Uterus (tissue), 4 donors: ENCODE results near the gene RAB3C. TPM values are rescaled to one million over a fixed set of nuclear protein-coding genes. Genes with fewer than 3 reads are reported as not detected.
A peak's percentile ranks its signal among the peaks of the same experiment; 100 is the strongest.

ENCODE experiments used
- DNase-seq, 2 donors: peaks; one replicate each; pipeline ENCODE4 v3.0.0-alpha.2; 2019 to 2020
- H3K27ac ChIP-seq, 2 donors: fragments of 200-600 bp; sonication (generic); 1 replicate in 1 of 2; 2 replicates in 1 of 2; pipeline ENCODE4 v1.5.1; 2016 to 2018
- H3K27me3 ChIP-seq, 2 donors: fragments of 200-600 bp; sonication (generic); one replicate each; pipeline ENCODE4 v1.5.1; 2018 to 2019; ENCODE audit warnings: control low read depth in 1 of 2
- H3K36me3 ChIP-seq, 2 donors: fragments of 200-600 bp; sonication (generic); one replicate each; pipeline ENCODE4 v1.5.1; 2019; ENCODE audit warnings: control low read depth in 1 of 2
- H3K4me1 ChIP-seq, 2 donors: fragments of 200-600 bp; sonication (generic); one replicate each; pipeline ENCODE4 v1.5.1; 2018 to 2019; ENCODE audit warnings: control low read depth in 1 of 2
- H3K4me3 ChIP-seq, 2 donors: fragments of 200-600 bp; sonication (generic); 1 replicate in 1 of 2; 2 replicates in 1 of 2; pipeline ENCODE4 v1.5.1; 2018 to 2019; ENCODE audit warnings: mild to moderate bottlenecking in 1 of 2
- H3K9me3 ChIP-seq, 2 donors: fragments of 200-600 bp; sonication (generic); one replicate each; pipeline ENCODE4 v1.5.1; 2019; ENCODE audit warnings: control low read depth in 1 of 2
- POLR2A ChIP-seq, 2 donors: fragments of 450-650 bp; IDR thresholded peaks; one replicate each; pipeline ENCODE4 v1.6.1; 2016; ENCODE audit warnings: antibody characterized with exemption in 2 of 2, mild to moderate bottlenecking in 1 of 2, moderate library complexity in 1 of 2
- intact Hi-C: fragments of 100-400 bp; cut with DNase I; formaldehyde crosslinking; loops from one replicate; pipeline ENCODE4 v1.15.1; 2023; ENCODE audit warnings: low total_unique reads
- total RNA-seq, 4 donors: library from RNA; depleted of rRNA in 3 of 4; stranded (reverse); fragments of >200 nt in 3 of 4; gene quantifications; one replicate each; pipeline versions ENCODE4 v1.1.0 to v1.2.4, GENCODE V29; 2014 to 2023
- TF ChIP-seq, protein P1 (sequence below), 4 experiments: fragments of 200-600 bp in 2 of 4; fragments of 450-650 bp in 2 of 4; sonication (generic) in 2 of 4; IDR thresholded peaks; one replicate each; pipeline ENCODE4 v1.5.1; 2016 to 2019; ENCODE audit warnings: antibody characterized with exemption in 4 of 4, mild to moderate bottlenecking in 2 of 4, moderate library complexity in 1 of 4
- donor health status: DM: yes; HTN: yes; CAD: no.

RAB3C gene
- total RNA-seq, 4 donors from 2014 or later: 0.59 to 2.1 (median 0.83) TPM; not detected in 1

DNA sequence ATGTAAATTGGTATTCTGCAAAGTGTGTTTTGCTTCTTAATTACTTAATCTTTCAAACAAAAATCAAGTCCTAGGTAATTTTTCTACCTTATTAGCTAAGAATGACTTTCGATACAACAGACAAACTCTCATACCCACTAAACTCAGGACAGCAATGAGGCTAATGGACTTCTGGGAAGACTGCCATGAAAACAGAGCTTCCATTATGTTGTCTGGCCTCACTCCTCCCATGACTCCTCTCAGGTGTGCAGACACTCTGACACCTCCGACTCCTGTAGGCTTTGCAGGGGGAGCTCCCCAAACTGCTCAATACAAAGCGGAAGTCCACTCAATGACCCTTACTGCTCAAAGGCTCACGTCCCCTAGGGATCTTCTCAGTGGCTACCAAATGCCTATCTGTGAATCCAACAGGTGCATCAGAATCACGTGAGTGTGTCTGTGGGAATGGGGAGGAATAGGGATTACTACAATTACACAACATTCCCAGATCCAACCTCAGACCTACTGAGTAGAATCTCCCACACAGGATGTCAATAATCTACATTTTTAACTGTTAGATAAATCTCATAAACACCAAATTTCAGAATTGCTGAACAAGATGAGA lies 289.9 kb downstream of the RAB3C start:
- Histone ChIP-seq H3K9me3 (no peaks in the 10 kb centered on the region), H3K27me3 (no peaks in the 10 kb centered on the region), H3K4me1 (no peaks in the 10 kb centered on the region), H3K4me3 (no peak overlapping the region), H3K27ac (no peak overlapping the region), H3K36me3 (no peaks in the 10 kb centered on the region)
- DNase-seq: no peak
- TF ChIP-seq, protein P1, sequence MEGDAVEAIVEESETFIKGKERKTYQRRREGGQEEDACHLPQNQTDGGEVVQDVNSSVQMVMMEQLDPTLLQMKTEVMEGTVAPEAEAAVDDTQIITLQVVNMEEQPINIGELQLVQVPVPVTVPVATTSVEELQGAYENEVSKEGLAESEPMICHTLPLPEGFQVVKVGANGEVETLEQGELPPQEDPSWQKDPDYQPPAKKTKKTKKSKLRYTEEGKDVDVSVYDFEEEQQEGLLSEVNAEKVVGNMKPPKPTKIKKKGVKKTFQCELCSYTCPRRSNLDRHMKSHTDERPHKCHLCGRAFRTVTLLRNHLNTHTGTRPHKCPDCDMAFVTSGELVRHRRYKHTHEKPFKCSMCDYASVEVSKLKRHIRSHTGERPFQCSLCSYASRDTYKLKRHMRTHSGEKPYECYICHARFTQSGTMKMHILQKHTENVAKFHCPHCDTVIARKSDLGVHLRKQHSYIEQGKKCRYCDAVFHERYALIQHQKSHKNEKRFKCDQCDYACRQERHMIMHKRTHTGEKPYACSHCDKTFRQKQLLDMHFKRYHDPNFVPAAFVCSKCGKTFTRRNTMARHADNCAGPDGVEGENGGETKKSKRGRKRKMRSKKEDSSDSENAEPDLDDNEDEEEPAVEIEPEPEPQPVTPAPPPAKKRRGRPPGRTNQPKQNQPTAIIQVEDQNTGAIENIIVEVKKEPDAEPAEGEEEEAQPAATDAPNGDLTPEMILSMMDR (IDR thresholded peaks at IDR 0.05): no peak
- no peak for TF ChIP-seq POLR2A (IDR thresholded peaks at IDR 0.05)
- intact Hi-C loops: no loop called here

DNA sequence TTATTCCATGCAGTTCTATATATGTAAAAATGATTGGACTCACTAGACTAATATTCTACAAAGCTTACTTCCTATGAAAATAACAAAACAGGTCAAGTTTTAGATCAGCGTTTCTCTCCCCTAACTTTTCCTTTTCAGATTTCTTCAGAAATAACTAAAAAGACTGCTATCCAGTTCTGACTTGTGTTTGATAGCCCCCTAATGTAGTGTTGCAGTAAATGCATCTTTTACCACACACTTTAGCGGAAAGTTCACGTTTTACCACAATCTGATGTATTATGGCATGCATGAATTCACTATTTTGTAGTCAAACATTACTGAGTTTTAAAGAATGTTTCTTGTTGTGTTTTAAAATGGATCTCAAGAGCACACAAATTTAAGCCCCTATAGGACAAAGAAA lies 292.7 kb downstream of the RAB3C start:
- H3K4me3 ChIP-seq: no peak overlapping the region
- intact Hi-C loops: no loop called here
- H3K4me1 ChIP-seq: no peaks in the 10 kb centered on the region
- no peak overlapping the region for H3K27ac ChIP-seq
- DNase-seq: no peak
- TF ChIP-seq POLR2A (IDR thresholded peaks at IDR 0.05): no peak
- TF ChIP-seq, protein P1 (IDR thresholded peaks at IDR 0.05): no peak
- H3K9me3 ChIP-seq: no peaks in the 10 kb centered on the region
- no peaks in the 10 kb centered on the region for H3K27me3 ChIP-seq
- H3K36me3 ChIP-seq: no peaks in the 10 kb centered on the region

DNA sequence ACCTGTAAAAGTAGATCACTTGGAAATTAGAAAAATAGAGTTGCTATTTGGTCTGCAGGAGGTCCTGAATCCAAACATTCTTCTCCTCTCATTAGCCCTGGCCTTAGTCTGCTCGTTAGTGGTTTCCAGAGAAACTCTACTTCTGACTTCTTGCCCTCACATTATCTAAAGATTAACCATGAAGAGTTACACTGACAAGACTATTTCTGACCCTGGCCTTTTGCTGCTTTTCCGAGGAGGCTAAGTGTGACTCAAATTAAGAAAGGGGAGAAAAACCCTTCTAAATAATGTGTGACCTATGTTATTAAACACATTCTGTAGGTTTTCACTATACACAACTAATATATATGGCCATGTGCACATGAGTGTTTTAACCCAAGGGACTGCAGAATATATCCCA lies 302.4 kb downstream of the RAB3C start:
- Histone ChIP-seq H3K27ac (no peak overlapping the region), H3K36me3 (no peaks in the 10 kb centered on the region), H3K4me1 (no peaks in the 10 kb centered on the region), H3K4me3 (no peak overlapping the region), H3K9me3 (peaks cover 0 to 4% of the 10 kb centered on the region in 2 donors), H3K27me3 (no peaks in the 10 kb centered on the region)
- intact Hi-C loops: loop anchor here (10.0 kb wide), 1 partner anchor 290 kb away; no protein-coding TSS in a partner anchor
- no peak for DNase-seq
- TF ChIP-seq, protein P1 (IDR thresholded peaks at IDR 0.05): no peak
- TF ChIP-seq POLR2A (IDR thresholded peaks at IDR 0.05): no peak

DNA sequence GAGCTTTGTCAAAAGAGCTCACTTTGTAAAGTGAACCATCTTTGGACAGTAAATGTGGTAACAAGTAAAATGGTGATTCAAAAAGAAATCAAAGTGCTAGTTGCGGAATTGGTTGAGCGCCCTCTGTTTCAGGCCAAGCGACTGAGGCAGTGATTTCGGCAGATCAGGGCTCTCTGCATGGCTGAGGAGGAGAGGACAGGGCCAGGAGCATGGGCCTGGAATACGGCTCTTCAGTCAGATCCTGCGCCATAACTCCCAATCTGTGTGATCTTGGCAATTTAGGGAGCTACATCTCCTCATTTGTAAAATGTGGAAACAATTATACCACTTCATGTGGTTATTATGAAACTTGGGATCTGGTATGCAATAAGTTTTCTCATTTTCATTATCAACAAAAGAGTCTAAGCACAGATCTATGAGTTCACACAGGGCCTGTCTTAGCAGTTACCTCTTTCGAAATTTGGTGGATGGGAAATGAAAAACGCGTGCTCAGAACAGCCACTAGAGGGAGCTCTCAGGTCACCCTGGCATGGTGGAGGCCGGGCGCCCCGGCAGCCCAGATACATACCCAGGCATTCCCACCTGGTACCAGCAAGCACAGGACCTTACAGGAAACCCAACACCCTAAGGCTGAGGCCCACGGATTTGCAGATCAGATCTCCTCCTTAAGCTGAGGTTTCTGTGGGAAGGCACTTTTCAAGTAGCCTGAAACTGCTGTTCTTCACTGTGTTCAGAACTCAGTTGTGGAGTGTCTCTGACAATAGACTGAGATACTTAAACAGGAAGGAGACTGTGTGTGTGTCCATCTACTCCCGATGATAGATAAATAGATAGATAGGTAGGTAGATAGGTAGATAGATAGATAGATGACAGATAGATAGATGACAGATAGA lies 303.7 kb downstream of the RAB3C start:
- Histone ChIP-seq H3K36me3 (no peaks in the 10 kb centered on the region), H3K4me3 (no peak overlapping the region), H3K9me3 (peaks cover 0 to 4% of the 10 kb centered on the region in 2 donors), H3K27ac (no peak overlapping the region), H3K4me1 (no peaks in the 10 kb centered on the region), H3K27me3 (no peaks in the 10 kb centered on the region)
- intact Hi-C loops: loop anchor here (10.0 kb wide), 1 partner anchor 288 kb away; no protein-coding TSS in a partner anchor
- TF ChIP-seq, protein P1 (IDR thresholded peaks at IDR 0.05): peak; percentile 62 to 80 (median 72)
- no peak for TF ChIP-seq POLR2A (IDR thresholded peaks at IDR 0.05)
- DNase-seq: peak; percentile 32 to 43

DNA sequence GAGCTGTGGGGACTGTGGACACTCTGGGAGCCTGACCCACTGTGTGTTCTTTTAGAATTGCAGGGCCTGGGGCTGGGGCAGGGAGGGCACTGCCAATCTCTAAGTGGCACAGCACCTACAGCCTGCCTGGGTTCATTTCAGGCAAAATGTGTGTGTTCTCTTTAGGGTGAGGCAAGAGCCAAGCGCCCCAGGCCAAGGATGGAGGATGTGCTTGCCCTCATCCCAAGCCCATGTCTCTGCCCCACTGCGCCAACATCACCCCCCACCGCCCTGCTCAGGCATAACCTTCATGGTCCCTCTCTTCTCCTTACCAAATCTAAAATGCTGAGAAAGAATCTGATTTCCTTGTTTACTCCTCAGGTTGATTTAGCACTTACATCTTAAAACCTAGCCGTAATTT lies 304.4 kb downstream of the RAB3C start:
- no peak for DNase-seq
- H3K4me1 ChIP-seq: no peaks in the 10 kb centered on the region
- TF ChIP-seq, protein P1 (IDR thresholded peaks at IDR 0.05): no peak
- no peak for TF ChIP-seq POLR2A (IDR thresholded peaks at IDR 0.05)
- no peaks in the 10 kb centered on the region for H3K27me3 ChIP-seq
- H3K36me3 ChIP-seq: no peaks in the 10 kb centered on the region
- no peak overlapping the region for H3K27ac ChIP-seq
- H3K9me3 ChIP-seq: peaks cover 0 to 4% of the 10 kb centered on the region in 2 donors
- H3K4me3 ChIP-seq: no peak overlapping the region
- intact Hi-C loops: loop anchor here (10.0 kb wide), 1 partner anchor 287 kb away; no protein-coding TSS in a partner anchor
